OCI-LY3 (cell line): Measurements from ENCODE around the gene VWA1.

ENCODE experiments used
- EZH2phosphoT487 ChIP-seq: fragments of 200-600 bp; shearing (Covaris generic); IDR thresholded peaks from 2 replicates; pipeline ENCODE4 v1.6.1; 2018; ENCODE audit warnings: antibody characterized with exemption, mixed run types, low read depth
- TF ChIP-seq, protein P1 (sequence below): fragments of 200-600, 300-600 bp; sonication (generic); IDR thresholded peaks from 2 replicates; pipeline ENCODE4 v1.5.1; 2014; ENCODE audit warnings: antibody characterized with exemption, low read length, low read depth

DNA sequence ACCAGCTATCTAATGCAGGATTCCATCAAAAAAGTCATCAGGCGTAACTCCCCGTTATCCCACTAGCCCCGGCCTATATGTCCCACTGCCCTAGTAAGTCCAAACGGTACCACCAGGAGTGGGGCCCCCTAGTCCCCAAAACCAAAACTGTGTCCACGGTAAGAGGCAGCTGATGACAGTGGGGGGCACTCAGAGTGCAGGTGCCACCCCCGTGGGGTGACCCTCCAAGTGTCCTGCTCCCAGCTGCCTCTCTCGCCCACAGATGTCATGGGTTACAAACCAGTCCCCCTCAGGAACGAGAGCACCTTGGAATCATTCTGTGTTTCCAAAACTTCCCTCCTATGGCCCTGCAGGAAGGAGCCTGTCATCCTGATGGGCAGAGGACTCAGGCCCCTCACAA, 49.6 kb upstream of the VWA1 start:
- TF ChIP-seq, protein P1, sequence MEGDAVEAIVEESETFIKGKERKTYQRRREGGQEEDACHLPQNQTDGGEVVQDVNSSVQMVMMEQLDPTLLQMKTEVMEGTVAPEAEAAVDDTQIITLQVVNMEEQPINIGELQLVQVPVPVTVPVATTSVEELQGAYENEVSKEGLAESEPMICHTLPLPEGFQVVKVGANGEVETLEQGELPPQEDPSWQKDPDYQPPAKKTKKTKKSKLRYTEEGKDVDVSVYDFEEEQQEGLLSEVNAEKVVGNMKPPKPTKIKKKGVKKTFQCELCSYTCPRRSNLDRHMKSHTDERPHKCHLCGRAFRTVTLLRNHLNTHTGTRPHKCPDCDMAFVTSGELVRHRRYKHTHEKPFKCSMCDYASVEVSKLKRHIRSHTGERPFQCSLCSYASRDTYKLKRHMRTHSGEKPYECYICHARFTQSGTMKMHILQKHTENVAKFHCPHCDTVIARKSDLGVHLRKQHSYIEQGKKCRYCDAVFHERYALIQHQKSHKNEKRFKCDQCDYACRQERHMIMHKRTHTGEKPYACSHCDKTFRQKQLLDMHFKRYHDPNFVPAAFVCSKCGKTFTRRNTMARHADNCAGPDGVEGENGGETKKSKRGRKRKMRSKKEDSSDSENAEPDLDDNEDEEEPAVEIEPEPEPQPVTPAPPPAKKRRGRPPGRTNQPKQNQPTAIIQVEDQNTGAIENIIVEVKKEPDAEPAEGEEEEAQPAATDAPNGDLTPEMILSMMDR, result no peak
- no peak for TF ChIP-seq EZH2phosphoT487
